WTC11 (cell line): Measurements from ENCODE around the gene SAFB. TPM values are rescaled to one million over a fixed set of nuclear protein-coding genes. Genes with fewer than 3 reads are reported as not detected.

ENCODE experiments used
- ATAC-seq: fragments of 200-7000 bp; cut with Tn5 transposase; 2 replicates; pipeline ENCODE4 v1.10.0; 2021; ENCODE audit warnings: mild to moderate bottlenecking, moderate library complexity
- CTCF ChIA-PET: fragments of 300-600 bp; sonication (Branson Sonifier 250); formaldehyde crosslinking; loops from one replicate; lab custom pipeline; 2021; ENCODE audit warnings: antibody characterized with exemption; lab: Charles Lee
- POLR2A ChIA-PET: fragments of 350-600 bp; sonication (Branson Sonifier 250); formaldehyde crosslinking; loops from one replicate; lab custom pipeline; 2021; ENCODE audit warnings: antibody characterized with exemption; lab: Charles Lee
- DNase-seq: peaks from one replicate; pipeline ENCODE4 v3.0.0; 2021; ENCODE audit warnings: low spot score
- H3K27ac Mint-ChIP-seq: 2 replicates; pipeline ENCODE4 v1.8.0; 2021; ENCODE audit warnings: mixed read lengths
- H3K27me3 Mint-ChIP-seq: 2 replicates; pipeline ENCODE4 v1.8.0; 2021; ENCODE audit warnings: low read depth, mild to moderate bottlenecking, moderate library complexity, mixed read lengths
- H3K36me3 Mint-ChIP-seq: 2 replicates; pipeline ENCODE4 v1.8.0; 2021; ENCODE audit warnings: mixed read lengths
- H3K4me1 Mint-ChIP-seq: 2 replicates; pipeline ENCODE4 v1.8.0; 2022; ENCODE audit warnings: mixed read lengths
- H3K4me3 Mint-ChIP-seq: 2 replicates; pipeline ENCODE4 v1.8.0; 2021; ENCODE audit warnings: mild to moderate bottlenecking, moderate library complexity, mixed read lengths
- H3K9me3 Mint-ChIP-seq: 2 replicates; pipeline ENCODE4 v1.8.0; 2021; ENCODE audit warnings: mixed read lengths
- CBFB ChIP-seq: sonication (generic); formaldehyde crosslinking; IDR thresholded peaks from 2 replicates; pipeline ENCODE4 v1.8.1; 2022; ENCODE audit warnings: mild to moderate bottlenecking, low read depth, missing genetic modification reagents
- CREM ChIP-seq: sonication (generic); formaldehyde crosslinking; IDR thresholded peaks from 2 replicates; pipeline ENCODE4 v1.8.1; 2022; ENCODE audit warnings: mild to moderate bottlenecking, missing genetic modification reagents, moderate library complexity
- ESRRA ChIP-seq: sonication (generic); formaldehyde crosslinking; IDR thresholded peaks from 2 replicates; pipeline ENCODE4 v1.8.1; 2022; ENCODE audit warnings: mild to moderate bottlenecking, missing genetic modification reagents, borderline replicate concordance
- FOXJ3 ChIP-seq: sonication (generic); formaldehyde crosslinking; IDR thresholded peaks from 2 replicates; pipeline ENCODE4 v1.9.0; 2021; ENCODE audit warnings: missing genetic modification reagents, mild to moderate bottlenecking, borderline replicate concordance
- JUN ChIP-seq: sonication (generic); formaldehyde crosslinking; IDR thresholded peaks from 2 replicates; pipeline ENCODE4 v1.8.0; 2023; ENCODE audit warnings: mild to moderate bottlenecking, missing genetic modification reagents
- NR2C2 ChIP-seq: sonication (generic); formaldehyde crosslinking; IDR thresholded peaks from 2 replicates; pipeline ENCODE4 v1.8.0; 2022; ENCODE audit warnings: mild to moderate bottlenecking, missing genetic modification reagents
- PRRX2 ChIP-seq: fragments of 250-450 bp; sonication (Bioruptor Pico); IDR thresholded peaks from 2 replicates; pipeline ENCODE4 v1.8.0; 2021; ENCODE audit warnings: mild to moderate bottlenecking
- SP1 ChIP-seq: sonication (generic); formaldehyde crosslinking; conservative IDR thresholded peaks from 2 replicates; pipeline ENCODE4 v1.8.1; 2022; ENCODE audit warnings: missing genetic modification reagents
- USF1 ChIP-seq: sonication (generic); formaldehyde crosslinking; IDR thresholded peaks from 2 replicates; pipeline ENCODE4 v1.8.0; 2022; ENCODE audit warnings: mild to moderate bottlenecking, missing genetic modification reagents
- ZBTB21 ChIP-seq: sonication (generic); formaldehyde crosslinking; IDR thresholded peaks from 2 replicates; pipeline ENCODE4 v1.8.1; 2023; ENCODE audit warnings: mild to moderate bottlenecking, missing genetic modification reagents, borderline replicate concordance
- ZMAT4 ChIP-seq: fragments of 250-450 bp; sonication (Bioruptor Pico); IDR thresholded peaks from 2 replicates; pipeline ENCODE4 v1.9.0; 2021; ENCODE audit warnings: mild to moderate bottlenecking
- ZNF138 ChIP-seq: sonication (generic); formaldehyde crosslinking; conservative IDR thresholded peaks from 2 replicates; pipeline ENCODE4 v1.8.1; 2022; ENCODE audit warnings: mild to moderate bottlenecking, moderate library complexity, missing genetic modification reagents
- ZNF396 ChIP-seq: fragments of 250-450 bp; sonication (Bioruptor Pico); IDR thresholded peaks from 2 replicates; pipeline ENCODE4 v1.8.0; 2021; ENCODE audit warnings: mild to moderate bottlenecking, moderate library complexity, borderline replicate concordance
- ZNF416 ChIP-seq: fragments of 250-450 bp; sonication (Bioruptor Pico); IDR thresholded peaks from 2 replicates; pipeline ENCODE4 v1.9.0; 2021; ENCODE audit warnings: mild to moderate bottlenecking, inconsistent platforms
- ZNF512 ChIP-seq: sonication (generic); formaldehyde crosslinking; IDR thresholded peaks from 2 replicates; pipeline ENCODE4 v1.8.1; 2022; ENCODE audit warnings: missing genetic modification reagents, borderline replicate concordance
- ZSCAN18 ChIP-seq: fragments of 250-450 bp; sonication (Bioruptor Pico); IDR thresholded peaks from 2 replicates; pipeline ENCODE4 v2.1.2; 2022; ENCODE audit warnings: mild to moderate bottlenecking, moderate library complexity
- total RNA-seq: library from RNA; stranded (reverse); gene quantifications from 3 replicates; pipeline ENCODE4 v1.2.3, GENCODE V29; 2021
- TF ChIP-seq, protein P1 (sequence below): sonication (generic); formaldehyde crosslinking; IDR thresholded peaks from 2 replicates; pipeline ENCODE4 v1.8.0; 2023; ENCODE audit warnings: missing genetic modification reagents
- TF ChIP-seq, protein P2 (sequence below): sonication (generic); formaldehyde crosslinking; IDR thresholded peaks from 2 replicates; pipeline ENCODE4 v1.8.1; 2023; ENCODE audit warnings: mild to moderate bottlenecking, missing genetic modification reagents
- TF ChIP-seq, protein P3 (sequence below): sonication (generic); formaldehyde crosslinking; IDR thresholded peaks from 2 replicates; pipeline ENCODE4 v1.8.0; 2022; ENCODE audit warnings: missing genetic modification reagents
- TF ChIP-seq, protein P4 (sequence below): fragments of 250-450 bp; sonication (Bioruptor Pico); IDR thresholded peaks from 2 replicates; pipeline ENCODE4 v1.9.0; 2021; ENCODE audit warnings: moderate library complexity, mild to moderate bottlenecking, inconsistent platforms, borderline replicate concordance

The SAFB gene
- total RNA-seq, 1 experiment from 2014 or later = 141 TPM

DNA sequence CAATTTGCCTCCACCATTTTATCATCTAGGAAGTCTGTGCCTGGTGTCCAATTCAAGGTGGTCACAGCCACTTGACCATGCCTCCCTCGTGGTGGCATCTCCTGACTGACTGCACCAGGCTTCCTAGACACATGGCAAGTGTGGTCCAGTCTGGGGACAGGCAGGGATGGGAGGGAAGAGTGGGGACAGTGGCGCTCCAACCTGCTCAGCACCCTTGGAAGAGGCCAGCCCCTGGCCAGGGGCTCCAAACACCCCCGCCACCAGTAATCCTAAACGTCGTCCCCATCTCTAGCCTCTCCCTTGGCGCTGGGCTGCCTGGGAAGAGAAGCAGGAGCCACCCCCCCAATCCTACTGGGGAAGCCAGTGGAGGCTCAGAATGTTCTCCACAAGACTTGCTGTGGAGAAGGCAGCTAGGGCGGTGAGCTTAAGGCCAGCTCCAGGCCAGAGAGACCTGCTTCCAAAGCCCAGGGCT is 69.9 kb downstream of the SAFB start:
- Mint-ChIP-seq H3K36me3 (peaks cover 42% of the 10 kb centered on the region), H3K4me1 (peaks cover 10% of the 10 kb centered on the region; the same call in 1 of the 2 replicates), H3K27ac (peak overlapping the region; percentile 70; the same call in 1 of the 2 replicates), H3K4me3 (peak overlapping the region; percentile 99), H3K9me3 (no peaks in the 10 kb centered on the region), H3K27me3 (peaks cover 5% of the 10 kb centered on the region; the same call in 1 of the 2 replicates)
- no peak for DNase-seq
- CTCF ChIA-PET = no interaction called here
- no peak for TF ChIP-seq JUN (CRISPR knock-in tag)
- TF ChIP-seq PRRX2 = no peak
- TF ChIP-seq ZNF396 (CRISPR knock-in tag) = no peak
- no peak for TF ChIP-seq ZMAT4
- POLR2A ChIA-PET = no interaction called here
- ATAC-seq = no peak

GRCh38 chr19:5693195-5694166 is 70.6 kb downstream of the SAFB start:
- POLR2A ChIA-PET = interaction anchor here (0.6 to 0.9 kb wide), 2 partner anchors 23 kb away, joined by 3 to 4 read pairs; no protein-coding TSS in a partner anchor
- TF ChIP-seq ZBTB21 (CRISPR knock-in tag) (no peak), ZNF512 (CRISPR knock-in tag) (no peak), USF1 (CRISPR knock-in tag) (no peak), ZNF396 (CRISPR knock-in tag) (no peak), CBFB (CRISPR knock-in tag) (no peak), ZNF416 (CRISPR knock-in tag) (no peak), FOXJ3 (CRISPR knock-in tag) (no peak), NR2C2 (CRISPR knock-in tag) (no peak), ZNF138 (CRISPR knock-in tag) (no peak), ESRRA (no peak), SP1 (CRISPR knock-in tag) (0 out of 2 replicates have a peak, but pooled peaks have one; percentile 19), ZSCAN18 (CRISPR knock-in tag) (no peak), CREM (CRISPR knock-in tag) (no peak), ZMAT4 (no peak)
- TF ChIP-seq, protein P1, sequence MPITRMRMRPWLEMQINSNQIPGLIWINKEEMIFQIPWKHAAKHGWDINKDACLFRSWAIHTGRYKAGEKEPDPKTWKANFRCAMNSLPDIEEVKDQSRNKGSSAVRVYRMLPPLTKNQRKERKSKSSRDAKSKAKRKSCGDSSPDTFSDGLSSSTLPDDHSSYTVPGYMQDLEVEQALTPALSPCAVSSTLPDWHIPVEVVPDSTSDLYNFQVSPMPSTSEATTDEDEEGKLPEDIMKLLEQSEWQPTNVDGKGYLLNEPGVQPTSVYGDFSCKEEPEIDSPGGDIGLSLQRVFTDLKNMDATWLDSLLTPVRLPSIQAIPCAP (CRISPR knock-in tag) = 0 out of 2 replicates have a peak, but pooled peaks have one; percentile 45
- TF ChIP-seq, protein P2, sequence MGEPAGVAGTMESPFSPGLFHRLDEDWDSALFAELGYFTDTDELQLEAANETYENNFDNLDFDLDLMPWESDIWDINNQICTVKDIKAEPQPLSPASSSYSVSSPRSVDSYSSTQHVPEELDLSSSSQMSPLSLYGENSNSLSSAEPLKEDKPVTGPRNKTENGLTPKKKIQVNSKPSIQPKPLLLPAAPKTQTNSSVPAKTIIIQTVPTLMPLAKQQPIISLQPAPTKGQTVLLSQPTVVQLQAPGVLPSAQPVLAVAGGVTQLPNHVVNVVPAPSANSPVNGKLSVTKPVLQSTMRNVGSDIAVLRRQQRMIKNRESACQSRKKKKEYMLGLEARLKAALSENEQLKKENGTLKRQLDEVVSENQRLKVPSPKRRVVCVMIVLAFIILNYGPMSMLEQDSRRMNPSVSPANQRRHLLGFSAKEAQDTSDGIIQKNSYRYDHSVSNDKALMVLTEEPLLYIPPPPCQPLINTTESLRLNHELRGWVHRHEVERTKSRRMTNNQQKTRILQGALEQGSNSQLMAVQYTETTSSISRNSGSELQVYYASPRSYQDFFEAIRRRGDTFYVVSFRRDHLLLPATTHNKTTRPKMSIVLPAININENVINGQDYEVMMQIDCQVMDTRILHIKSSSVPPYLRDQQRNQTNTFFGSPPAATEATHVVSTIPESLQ (CRISPR knock-in tag) = no peak
- TF ChIP-seq, protein P3, sequence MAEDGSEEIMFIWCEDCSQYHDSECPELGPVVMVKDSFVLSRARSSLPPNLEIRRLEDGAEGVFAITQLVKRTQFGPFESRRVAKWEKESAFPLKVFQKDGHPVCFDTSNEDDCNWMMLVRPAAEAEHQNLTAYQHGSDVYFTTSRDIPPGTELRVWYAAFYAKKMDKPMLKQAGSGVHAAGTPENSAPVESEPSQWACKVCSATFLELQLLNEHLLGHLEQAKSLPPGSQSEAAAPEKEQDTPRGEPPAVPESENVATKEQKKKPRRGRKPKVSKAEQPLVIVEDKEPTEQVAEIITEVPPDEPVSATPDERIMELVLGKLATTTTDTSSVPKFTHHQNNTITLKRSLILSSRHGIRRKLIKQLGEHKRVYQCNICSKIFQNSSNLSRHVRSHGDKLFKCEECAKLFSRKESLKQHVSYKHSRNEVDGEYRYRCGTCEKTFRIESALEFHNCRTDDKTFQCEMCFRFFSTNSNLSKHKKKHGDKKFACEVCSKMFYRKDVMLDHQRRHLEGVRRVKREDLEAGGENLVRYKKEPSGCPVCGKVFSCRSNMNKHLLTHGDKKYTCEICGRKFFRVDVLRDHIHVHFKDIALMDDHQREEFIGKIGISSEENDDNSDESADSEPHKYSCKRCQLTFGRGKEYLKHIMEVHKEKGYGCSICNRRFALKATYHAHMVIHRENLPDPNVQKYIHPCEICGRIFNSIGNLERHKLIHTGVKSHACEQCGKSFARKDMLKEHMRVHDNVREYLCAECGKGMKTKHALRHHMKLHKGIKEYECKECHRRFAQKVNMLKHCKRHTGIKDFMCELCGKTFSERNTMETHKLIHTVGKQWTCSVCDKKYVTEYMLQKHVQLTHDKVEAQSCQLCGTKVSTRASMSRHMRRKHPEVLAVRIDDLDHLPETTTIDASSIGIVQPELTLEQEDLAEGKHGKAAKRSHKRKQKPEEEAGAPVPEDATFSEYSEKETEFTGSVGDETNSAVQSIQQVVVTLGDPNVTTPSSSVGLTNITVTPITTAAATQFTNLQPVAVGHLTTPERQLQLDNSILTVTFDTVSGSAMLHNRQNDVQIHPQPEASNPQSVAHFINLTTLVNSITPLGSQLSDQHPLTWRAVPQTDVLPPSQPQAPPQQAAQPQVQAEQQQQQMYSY (CRISPR knock-in tag) = 0 out of 2 replicates have a peak, but pooled peaks have one; percentile 30
- TF ChIP-seq, protein P4, sequence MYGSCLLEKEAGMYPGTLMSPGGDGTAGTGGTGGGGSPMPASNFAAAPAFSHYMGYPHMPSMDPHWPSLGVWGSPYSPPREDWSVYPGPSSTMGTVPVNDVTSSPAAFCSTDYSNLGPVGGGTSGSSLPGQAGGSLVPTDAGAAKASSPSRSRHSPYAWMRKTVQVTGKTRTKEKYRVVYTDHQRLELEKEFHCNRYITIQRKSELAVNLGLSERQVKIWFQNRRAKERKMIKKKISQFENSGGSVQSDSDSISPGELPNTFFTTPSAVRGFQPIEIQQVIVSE (CRISPR knock-in tag) = no peak

More at GRCh38 chr19:5693195-5694166, 70.6 kb downstream of the SAFB start:
- DNase-seq (no peak), ATAC-seq (no peak)
- CTCF ChIA-PET = no interaction called here
- H3K27ac Mint-ChIP-seq = peak overlapping the region; percentile 49; the same call in 1 of the 2 replicates
- H3K4me1 Mint-ChIP-seq = peaks cover 6% of the 10 kb centered on the region; the same call in 1 of the 2 replicates
- no peak overlapping the region for H3K4me3 Mint-ChIP-seq
- peaks cover 42% of the 10 kb centered on the region for H3K36me3 Mint-ChIP-seq
- no peaks in the 10 kb centered on the region for H3K9me3 Mint-ChIP-seq
- no peaks in the 10 kb centered on the region for H3K27me3 Mint-ChIP-seq
